GM19438 (cell line): ENCODE data around the gene PRR20D.
"Not testable (repeated sequence)": the region's sequence is repeated elsewhere in the genome, so short reads cannot be mapped to it uniquely, and the experiment has no call there.

Experiments
- ATAC-seq: cut with Tn5 transposase; IDR thresholded peaks from one replicate; pipeline ENCODE4 v1.9.1; 2021; ENCODE audit warnings: low read depth; ENCODE audit not compliant: unreplicated experiment

Gene PRR20D

GRCh38 chr13:57160332-57160731, at the start of gene PRR20D:
Gene PRR20D, plus strand, starts transcription at chr13:57160632. Its CDS starts 387 bp downstream, at chr13:57161019.
- ATAC-seq, result not testable (repeated sequence)

DNA sequence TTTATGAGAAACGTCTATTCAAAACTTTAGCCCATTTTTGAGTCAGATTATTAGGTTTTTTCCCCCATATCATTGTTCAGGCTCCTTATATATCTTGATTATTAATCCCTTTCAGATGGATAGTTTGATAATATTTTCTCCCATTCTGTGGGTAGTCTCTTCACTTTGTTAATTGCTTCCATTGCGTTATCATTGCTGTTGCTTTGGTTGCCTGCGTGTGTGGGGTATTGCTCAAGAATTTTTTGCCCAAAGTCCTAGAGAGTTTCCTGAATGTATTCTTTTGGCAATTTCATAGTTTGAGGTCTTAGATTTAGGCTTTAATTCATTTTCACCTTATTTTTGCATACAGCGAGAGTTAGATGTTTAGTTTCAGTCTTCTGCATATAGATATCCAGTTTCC, 45.5 kb upstream of the PRR20D start:
- no peak for ATAC-seq

DNA sequence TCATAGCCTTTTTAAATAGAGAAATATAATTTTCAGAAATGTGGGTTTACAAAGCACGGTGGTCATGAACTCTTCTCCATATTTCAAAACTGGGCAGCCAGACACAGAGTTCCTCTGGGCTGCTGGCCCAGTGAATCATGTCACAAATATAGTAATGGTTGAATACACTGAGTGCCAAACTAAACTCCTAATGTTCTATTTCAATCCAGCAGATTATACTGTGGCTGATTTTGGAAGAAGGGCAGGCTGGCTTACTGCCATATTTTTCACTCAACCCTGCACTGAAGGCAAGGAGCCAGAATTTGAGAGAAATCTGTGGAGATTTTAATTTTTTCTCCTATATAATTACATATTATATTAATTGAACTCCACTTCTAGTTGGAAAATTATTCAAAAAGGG, 36.8 kb upstream of the PRR20D start:
- no peak for ATAC-seq

GRCh38 chr13:57128909-57129308, 31.5 kb upstream of the PRR20D start:
- no peak for ATAC-seq

GRCh38 chr13:57136093-57136492, 24.3 kb upstream of the PRR20D start:
- ATAC-seq, result no peak

DNA sequence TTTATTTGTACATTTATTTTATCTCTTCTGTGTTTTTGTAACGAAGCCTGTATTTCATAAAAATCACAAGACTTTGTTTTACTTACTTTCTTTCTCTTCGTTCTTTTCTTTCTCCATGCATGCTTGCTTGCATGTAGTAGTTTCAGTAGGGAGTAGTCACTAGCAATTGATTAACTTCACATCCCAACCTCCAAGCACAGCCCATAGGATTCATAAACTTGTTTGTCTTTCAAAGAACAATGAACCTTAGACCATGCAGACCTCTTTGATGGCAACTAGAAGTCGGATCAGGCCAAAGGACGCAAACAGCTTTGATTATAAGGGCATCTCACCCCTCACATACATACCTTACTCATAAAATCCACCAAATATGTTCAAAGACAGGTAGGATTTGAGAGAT, 22.8 kb upstream of the PRR20D start:
- no peak for ATAC-seq

GRCh38 chr13:57138988-57139387, 21.4 kb upstream of the PRR20D start:
- ATAC-seq, result no peak

DNA sequence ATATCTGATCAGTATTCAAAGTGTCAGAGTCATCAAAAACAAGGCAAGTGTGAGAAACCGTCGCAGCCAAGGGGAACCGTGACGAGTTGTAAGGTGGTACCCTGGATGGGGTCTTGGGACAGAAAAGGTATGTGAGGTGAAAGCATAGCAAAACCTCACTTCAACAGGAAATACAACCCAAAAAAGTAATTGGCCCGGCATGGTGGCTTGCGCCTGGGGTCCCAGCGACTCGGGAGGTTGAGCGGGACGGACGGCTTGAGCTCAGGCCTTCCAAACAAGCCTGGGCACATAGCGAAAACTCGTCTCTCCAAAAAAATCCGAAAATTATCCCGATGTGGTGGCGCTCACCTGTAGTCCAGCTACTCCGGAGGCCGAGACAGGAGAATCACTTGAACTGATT, 20.7 kb upstream of the PRR20D start:
- not testable (repeated sequence) for ATAC-seq

- not testable (repeated sequence) for ATAC-seq
These were observed 20.0 kb upstream of the PRR20D start, which contains the start of gene PRR20A for GRCh38 chr13:57140235-57140968. Gene PRR20A, plus strand, starts transcription at chr13:57140918. Its CDS starts 387 bp downstream, at chr13:57141305.

DNA sequence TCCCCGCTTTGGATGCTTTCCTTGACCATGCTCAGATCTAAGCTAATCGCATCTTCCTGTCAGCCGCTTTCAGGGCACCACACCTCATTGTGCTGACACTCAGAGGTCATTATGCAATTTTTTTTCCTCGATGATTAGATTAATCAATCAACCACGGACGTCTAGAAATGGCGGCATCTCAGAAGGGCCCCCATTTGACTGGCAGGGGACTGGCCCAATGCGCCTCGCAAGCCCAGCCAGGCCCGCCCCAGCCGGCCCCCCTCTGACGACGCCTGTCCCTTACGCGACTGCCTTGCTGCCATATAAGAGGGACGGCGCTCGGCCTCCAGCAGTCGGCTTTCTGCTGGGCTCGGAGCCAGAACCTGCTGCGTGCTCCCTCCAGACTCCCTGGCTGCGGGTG, 13.2 kb upstream of the PRR20D start, which contains the start of gene PRR20B:
Gene PRR20B, plus strand, starts transcription at position 301 of the 400 bp plus-strand sequence. CDS start 387 bp downstream, outside the sequence.
- not testable (repeated sequence) for ATAC-seq

DNA sequence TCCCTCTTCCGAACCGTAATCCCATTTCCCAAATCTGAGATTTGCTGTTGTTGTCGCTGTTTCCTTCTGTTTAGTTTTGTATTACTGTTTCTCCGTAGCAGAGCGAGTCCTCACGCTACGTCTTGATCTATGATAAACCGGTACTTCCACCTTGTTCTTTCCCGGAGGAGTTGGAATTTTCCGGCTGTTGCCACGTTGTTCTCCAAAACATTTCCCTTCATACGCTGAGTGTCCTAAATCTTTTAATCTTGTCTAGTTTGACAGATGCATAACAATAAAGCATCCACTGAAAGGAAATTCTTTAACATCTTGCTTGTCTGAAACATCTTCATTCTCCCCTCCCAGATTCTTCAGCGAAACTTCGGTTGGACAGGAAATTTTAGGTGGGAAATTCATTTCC, 12.3 kb upstream of the PRR20D start:
- ATAC-seq, result not testable (repeated sequence)

DNA sequence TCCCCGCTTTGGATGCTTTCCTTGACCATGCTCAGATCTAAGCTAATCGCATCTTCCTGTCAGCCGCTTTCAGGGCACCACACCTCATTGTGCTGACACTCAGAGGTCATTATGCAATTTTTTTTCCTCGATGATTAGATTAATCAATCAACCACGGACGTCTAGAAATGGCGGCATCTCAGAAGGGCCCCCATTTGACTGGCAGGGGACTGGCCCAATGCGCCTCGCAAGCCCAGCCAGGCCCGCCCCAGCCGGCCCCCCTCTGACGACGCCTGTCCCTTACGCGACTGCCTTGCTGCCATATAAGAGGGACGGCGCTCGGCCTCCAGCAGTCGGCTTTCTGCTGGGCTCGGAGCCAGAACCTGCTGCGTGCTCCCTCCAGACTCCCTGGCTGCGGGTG, 6.7 kb upstream of the PRR20D start, which contains the start of gene PRR20C:
Gene PRR20C, plus strand, starts transcription at position 301 of the 400 bp plus-strand sequence. CDS start 387 bp downstream, outside the sequence.
- ATAC-seq, result not testable (repeated sequence)

DNA sequence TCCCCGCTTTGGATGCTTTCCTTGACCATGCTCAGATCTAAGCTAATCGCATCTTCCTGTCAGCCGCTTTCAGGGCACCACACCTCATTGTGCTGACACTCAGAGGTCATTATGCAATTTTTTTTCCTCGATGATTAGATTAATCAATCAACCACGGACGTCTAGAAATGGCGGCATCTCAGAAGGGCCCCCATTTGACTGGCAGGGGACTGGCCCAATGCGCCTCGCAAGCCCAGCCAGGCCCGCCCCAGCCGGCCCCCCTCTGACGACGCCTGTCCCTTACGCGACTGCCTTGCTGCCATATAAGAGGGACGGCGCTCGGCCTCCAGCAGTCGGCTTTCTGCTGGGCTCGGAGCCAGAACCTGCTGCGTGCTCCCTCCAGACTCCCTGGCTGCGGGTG, 6.5 kb downstream of the PRR20D start, which contains the start of gene PRR20E:
Gene PRR20E, plus strand, starts transcription at position 301 of the 400 bp plus-strand sequence. CDS start 387 bp downstream, outside the sequence.
- not testable (repeated sequence) for ATAC-seq

GRCh38 chr13:57191667-57192066, 31.2 kb downstream of the PRR20D start:
- no peak for ATAC-seq

DNA sequence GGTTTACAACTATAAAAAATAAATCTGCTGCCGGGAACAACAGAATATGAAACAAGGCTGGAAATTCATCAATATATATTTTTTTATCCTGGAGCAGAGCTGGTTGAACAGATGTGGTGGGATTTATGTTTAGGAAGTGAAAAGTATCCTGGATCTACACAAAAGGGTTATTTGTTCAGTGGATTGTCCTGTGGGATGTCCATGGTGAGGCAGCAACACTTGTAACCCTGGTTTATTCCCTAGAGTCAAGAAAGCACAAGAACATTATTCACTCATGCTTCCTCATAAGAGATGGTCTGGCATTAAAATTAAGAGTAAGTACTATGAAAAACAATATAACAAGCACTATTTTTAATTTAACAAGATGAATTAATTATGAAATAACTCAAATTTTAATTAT, 52.6 kb downstream of the PRR20D start:
- ATAC-seq, result no peak
